GM15510 (cell line): Measurements from ENCODE around the gene S100B.

Source experiments
- POLR2A ChIP-seq: IDR thresholded peaks from 3 replicates; pipeline ENCODE4 v1.6.1; 2011; ENCODE audit warnings: borderline replicate concordance; ENCODE audit not compliant: insufficient read length; ENCODE audit errors: extremely low read depth

S100B gene

DNA sequence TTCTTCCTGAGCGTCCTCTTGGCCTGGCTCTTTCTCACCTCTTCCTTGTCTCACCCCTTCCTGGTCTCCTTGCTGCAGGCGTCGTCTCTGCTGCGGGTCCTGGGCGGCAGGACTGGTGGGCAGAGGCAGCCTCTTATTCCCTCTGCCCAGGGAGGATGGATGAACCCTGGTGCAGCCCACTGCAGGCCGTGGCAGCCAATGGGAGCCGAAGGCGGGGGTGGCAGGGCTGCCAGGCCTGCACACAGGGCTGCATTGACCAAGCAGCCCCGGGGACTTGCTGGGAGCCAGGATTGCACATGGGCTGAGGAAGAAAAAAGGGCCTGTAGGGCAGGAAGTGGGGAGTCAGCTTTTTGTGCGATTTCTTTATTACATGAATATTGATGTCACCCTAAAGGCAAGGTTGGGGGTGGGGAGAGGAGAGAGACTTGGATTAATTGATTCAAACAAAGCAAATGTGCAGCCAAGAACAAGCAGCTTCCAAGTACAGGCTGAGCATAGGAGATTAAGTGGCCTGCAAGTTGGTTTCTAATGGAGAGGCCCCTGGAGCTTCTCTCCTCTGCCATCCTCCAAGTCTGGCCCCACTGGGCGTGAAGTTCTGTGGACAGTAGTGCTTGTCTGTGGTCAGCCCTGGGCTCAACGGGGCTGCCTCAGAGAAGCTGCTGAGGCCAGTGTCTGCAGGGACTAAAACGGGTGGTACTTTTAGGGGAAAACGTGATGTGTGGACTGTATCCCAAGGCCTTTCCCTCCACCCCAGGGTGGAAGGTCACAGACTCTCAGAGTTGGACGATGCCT, at the start of gene S100B:
Gene S100B (minus strand): TSS at position 108 of the 792 bp plus-strand sequence. CDS start 2,667 bp downstream, outside the sequence.
- TF ChIP-seq POLR2A, result no peak

DNA sequence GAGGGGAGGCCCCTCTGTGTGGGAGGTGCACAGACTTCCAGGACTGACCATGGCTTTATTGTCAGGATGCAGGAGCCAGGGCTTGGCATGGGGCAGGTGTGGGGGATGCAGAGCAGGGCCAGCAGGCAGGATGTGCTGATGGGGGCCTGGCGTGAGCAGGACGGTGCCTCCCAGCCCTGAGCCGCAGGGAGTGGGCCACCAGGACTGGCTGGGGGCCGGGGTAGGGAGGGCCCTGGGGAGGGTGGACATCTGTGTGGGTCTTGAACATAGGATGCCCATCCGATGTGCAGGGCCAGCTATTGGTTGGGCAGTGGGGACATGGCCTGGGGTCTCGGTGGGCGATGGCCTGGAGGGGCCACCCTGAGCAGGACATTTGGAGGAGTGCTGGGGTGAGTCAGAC, 46.2 kb upstream of the S100B start:
- TF ChIP-seq POLR2A, result no peak

DNA sequence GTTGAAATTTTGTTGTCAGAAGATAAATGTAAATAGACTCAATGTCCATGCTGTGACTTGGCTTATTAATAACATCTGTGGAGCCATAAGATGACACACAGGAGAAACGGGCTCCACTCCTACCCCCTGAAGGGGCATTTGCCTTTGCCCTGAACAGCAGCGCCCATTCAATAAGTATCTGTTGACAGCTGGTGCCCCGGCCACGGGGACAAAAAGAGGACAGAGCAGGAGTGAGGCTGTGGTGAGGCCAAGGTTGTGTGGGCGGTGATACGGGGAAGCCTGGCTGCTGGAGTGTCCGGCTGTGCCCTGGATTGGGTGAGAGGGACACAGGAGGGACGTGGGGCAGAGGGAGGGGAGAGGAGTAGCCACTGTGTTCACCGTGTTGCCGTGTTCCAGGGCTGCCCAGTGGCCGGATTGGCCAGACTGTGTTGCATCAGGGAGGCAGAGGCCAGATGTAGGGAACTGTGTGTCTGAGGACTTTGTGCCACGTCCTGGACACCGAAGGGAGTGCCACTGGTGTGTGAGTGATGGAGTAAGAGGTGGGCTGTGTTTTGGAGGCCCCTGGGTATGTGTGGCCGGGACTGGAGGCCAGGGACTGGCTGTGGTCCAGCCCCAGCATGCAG, 45.7 kb upstream of the S100B start:
- TF ChIP-seq POLR2A, result no peak

DNA sequence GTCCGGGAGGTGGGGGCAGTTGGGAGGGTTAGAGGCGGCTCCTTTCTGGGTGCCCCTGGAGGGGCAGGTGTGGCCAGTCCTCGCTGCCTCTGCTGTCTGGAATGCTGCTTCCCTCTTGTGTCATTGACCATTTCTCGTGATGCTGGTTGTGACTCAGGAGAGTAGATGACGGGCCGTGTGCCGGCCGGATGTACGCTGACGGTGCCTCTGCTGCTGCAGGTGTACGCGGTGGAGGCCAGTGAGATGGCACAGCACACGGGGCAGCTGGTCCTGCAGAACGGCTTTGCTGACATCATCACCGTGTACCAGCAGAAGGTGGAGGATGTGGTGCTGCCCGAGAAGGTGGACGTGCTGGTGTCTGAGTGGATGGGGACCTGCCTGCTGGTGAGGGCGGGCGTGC, 44.5 kb upstream of the S100B start:
- TF ChIP-seq POLR2A, result no peak

DNA sequence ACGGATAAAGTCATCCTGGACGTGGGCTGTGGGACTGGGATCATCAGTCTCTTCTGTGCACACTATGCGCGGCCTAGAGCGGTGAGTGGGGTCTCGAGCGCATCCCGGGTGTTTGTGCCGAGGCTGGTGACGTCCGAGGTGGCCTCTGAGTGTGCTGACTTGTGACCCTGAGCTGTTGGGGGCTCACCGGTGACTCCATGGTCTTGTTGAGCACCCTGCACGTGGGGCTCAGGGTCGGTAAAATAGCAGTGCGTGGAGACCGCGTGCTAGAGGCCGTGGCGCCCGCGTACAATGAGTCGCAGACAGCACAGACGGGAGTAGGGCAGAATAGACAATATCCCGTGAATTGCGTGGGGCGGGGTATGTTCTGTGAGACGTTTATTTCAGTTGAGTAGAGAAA, 43.7 kb upstream of the S100B start:
- no peak for TF ChIP-seq POLR2A

DNA sequence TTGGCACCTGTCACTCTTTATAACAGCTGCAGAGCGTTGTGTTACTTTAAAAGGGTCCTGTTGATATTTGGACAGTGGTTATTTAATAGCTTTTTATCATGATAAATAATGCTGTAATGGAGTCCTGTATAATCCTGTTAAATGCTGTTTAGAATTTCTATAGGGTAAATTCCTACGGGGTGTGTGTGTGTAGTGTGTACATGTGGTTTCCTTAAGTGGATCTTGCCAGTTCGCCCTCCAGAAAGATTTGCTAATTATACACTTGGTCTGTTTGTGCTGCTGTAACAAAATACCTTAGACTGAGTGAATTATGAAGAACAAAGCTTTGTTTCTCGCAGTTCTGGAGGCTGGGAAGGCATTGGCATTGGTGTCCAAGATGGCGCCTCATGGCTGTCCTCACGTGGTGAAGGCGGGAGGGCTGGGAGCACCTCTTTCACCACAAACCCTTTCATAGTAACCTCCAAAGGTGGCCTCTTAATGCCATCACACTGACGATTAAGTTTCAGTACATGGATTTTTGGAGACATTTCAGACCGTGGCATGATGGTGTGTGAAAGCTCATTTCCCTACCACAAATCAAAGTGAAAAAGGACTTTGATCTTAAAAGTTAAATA, 41.8 kb upstream of the S100B start:
- no peak for TF ChIP-seq POLR2A

DNA sequence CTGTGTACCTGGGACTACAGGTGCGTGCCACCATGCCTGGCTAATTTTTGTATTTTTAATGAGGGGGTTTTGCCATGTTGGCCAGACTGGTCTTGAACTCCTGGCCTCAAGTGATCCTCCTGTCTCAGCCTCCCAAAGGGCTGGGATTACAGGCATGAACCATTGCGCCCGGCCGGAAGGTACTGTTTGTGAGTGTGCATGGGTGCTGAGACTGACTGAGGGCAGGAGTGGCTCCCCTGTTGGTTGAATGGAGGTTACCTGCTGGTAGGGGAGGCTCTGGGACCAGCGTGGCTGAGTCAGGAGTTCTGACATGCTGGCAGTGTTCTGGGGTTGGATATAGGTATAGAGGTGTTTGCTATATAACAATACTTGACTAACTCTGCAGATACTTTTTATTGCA, 41.0 kb upstream of the S100B start:
- no peak for TF ChIP-seq POLR2A

DNA sequence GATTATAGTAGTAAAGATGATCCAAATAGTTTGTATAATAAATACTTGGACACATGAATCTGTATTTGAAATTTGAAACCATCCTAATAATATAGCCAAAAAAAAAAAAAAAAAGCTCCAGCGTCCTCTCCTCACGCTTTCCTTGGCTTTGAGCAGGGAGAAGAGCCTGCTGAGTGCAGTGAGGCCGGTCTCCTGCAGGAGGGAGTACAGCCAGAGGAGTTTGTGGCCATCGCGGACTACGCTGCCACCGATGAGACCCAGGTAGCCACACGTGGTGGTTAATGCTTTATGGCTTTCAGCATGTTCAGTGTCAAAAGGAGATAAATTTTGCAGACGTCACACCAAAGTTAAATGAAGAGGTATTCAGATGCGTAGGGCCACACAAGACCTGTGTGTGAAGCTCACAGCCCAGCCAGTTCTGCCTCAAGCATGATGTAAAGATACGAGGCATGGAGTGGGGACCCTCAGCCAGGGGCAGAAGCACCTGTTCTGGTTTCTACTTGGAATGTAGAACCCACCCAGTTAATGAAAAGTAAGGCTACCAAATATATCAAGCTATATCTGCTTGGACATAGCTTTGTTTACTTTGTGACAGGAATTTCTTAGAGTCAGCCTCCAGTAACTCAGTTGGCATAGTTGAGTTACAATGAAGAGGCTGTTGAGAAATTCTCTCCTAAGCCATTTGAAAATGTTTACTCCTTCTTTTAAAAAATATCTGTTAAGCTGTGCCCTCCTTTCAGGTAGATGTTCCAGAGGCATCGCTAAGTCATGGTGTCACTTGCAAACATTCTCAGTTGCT, 38.7 kb upstream of the S100B start:
- no peak for TF ChIP-seq POLR2A

DNA sequence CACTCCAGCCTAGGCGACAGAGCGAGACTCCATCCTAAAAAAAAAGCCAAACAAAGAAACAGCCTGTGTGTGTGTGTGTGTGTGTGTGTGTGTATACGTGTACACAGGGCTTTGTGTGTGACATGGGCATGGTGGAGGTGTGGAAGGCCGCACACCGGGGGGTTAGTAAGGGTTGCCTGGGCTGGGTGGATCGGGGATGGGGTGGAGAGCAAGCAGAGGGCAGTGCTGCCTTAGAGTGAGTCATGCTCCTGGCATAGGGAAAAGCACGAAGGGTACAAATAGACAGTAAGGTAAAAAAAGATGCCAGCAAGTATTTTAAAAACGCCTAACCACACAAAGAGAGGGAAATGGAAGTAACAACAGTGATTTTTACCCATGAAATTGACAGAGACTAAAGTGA, 36.8 kb upstream of the S100B start:
- TF ChIP-seq POLR2A, result no peak

DNA sequence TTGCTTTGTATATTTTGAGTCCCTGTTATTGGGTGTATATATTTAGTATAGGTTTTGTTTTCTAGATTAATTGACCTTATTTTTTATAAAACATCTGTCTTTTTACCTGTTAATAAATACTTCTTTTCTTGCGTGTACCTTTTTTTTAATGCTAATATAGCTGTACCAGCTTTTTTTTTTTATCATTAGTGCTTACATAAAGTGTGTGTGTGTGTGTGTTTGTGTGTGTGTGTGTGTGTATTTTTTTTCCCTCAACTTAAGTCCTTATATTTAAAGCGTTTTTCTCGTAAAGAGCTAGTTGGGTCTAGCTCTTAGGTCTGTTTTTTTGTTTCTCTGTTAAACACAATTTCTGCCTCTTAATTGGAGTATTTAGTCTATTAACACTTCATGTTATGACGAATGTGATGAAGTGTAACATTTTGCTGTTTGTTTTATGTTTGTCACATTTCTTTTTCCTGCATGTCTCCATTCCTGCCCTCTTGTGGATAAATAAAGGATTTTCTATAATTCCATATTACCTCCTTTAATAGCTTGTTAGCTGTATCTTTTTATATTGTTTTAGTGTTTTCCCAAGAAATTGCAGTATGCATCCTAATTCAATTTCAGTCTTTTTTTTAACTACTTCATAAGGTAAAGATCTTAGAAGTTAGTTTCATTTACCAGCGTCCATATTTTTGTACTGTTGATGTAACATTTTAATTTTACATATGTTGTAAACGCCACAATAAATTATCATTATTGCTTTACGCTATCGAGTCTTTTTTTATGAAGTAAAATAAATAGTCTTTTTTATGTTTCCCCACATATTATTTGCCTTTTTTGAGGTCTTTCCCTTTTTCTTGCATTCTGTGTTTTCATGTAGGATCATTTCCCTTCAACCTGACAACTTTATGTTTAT, 34.9 kb upstream of the S100B start:
- no peak for TF ChIP-seq POLR2A

DNA sequence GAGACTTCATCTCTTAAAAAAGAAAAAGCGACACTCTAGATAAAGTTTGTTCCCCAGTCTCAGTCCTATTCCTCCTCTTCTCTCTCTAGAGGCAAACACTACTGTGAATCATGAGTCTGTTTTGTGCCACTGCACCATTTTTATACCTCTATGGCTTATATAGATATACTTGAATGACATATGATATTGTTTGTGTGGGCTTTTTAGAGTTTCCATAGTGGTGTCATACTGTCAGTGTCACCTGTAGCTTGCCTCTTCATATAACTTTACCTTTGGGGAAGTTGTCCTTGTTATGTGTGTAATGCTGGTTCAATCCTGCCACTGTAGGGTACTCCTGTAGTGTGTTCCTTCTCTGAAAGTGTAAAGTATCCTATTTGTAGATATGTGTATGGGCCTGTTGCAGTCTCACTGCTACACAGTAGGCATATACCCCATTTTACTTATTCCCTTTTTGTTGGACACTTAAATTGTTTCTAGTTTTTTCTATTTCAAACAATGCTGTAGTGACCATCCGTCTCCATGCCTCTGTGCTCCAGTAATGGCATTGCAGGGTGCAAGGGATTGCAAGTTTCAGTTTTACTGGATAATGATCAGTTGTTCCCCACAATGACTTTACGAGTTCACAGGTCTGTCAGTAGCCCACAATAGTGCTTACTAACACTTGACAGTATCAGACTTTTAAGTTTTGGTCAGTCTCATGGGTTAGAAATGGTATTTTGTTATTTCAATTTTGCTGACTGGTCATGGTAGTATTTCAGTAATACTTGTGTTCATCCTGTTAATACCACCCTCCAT, 33.3 kb upstream of the S100B start:
- no peak for TF ChIP-seq POLR2A

DNA sequence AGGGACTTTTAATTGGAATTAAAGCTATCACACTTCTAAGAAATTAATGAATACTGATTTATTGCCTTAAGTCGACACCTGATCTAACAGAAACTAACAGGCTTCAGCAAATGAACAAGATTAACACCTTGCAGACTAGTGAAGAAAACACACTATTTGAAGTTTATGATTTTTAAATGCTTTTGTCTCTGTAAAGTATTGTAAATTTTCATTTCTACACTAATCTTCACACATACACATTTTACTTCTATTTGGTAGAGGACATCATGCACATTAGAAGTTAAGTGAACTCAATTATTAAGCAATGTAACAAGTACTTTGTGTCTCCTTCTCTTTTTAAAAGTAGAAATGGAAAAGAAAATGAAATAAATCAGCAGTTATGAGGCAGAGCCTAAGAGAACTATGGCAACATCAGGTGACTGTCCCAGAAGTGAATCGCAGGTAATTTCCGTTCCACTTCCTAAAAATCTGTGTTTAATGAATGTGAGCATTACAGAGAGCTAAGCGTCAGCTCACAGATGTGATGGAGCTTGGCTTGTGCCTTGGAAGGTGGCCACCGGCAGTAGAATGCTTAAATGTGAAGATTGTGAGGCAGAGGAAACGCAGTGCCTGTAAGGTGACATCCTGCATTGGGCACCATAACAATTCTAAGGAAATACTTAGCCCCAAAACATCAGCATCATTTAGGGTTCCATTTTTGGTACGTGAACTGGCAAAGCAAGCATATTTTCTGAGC, 31.8 kb upstream of the S100B start:
- no peak for TF ChIP-seq POLR2A

DNA sequence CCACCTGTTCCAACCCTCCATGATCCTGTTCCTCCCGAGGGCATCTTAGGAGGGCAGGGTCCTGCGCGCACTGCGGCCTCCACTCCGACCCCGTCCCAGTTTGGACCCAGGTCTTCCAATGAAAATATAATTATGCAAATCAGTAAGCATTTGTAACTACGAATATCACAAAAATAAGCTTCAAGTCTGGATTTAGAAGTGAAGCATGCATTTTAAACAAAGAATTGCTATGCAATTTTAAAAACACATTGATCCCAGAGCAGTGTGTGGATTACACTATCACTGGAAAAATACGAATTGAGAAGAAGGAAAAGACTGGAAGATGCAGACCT, 31.3 kb upstream of the S100B start:
- TF ChIP-seq POLR2A, result no peak
